Measurements from ENCODE around the gene PTMS. TPM values are rescaled to one million over a fixed set of nuclear protein-coding genes. Genes with fewer than 3 reads are reported as not detected.

Gene PTMS
- total RNA-seq, 1 experiment from 2014 or later: 370 TPM

GRCh38 chr12:6759741-6760140 is 6.4 kb upstream of the PTMS start (continued):
- no peak for TF ChIP-seq FOXP4 (CRISPR knock-in tag; IDR thresholded peaks at IDR 0.05)
- no peak for TF ChIP-seq CREB1 (CRISPR knock-in tag; IDR thresholded peaks at IDR 0.05)
- no peak for TF ChIP-seq NFATC4 (CRISPR knock-in tag; IDR thresholded peaks at IDR 0.05)
- TF ChIP-seq ZNF671 (CRISPR knock-in tag; IDR thresholded peaks at IDR 0.05): no peak
- TF ChIP-seq HMGA2 (CRISPR knock-in tag; IDR thresholded peaks at IDR 0.05): no peak
- TF ChIP-seq ZMAT4 (CRISPR knock-in tag; IDR thresholded peaks at IDR 0.05): no peak

- Mint-ChIP-seq H3K4me3 (peak overlapping the region; percentile 62), H3K36me3 (peaks cover 4% of the 10 kb centered on the region; the same call in 1 of the 2 replicates), H3K4me1 (peaks cover 54% of the 10 kb centered on the region), H3K27ac (peak overlapping the region; percentile 21; the same call in 1 of the 2 replicates), H3K9me3 (no peaks in the 10 kb centered on the region), H3K27me3 (ENCODE audit: low read depth) (peaks cover 7% of the 10 kb centered on the region)
- ATAC-seq: no peak
- ChIA-PET CTCF (interaction anchor here (0.7 to 1.6 kb wide), 7 partner anchors 8 to 109 kb away, joined by 3 to 16 read pairs (median 4); partner anchors contain the start of genes LAG3, MLF2, SPSB2 and ZNF384), POLR2A (interaction anchor here (0.6 to 0.7 kb wide), 2 partner anchors 10 kb away, joined by 3 read pairs; partner anchors contain the start of gene MLF2)
- no peak for DNase-seq (ENCODE audit: low spot score)
- no peak for TF ChIP-seq HMGA2 (CRISPR knock-in tag; IDR thresholded peaks at IDR 0.05)
- no peak for TF ChIP-seq SMAD3 (CRISPR knock-in tag; IDR thresholded peaks at IDR 0.05; ENCODE audit: borderline replicate concordance)
- no peak for TF ChIP-seq KAT7 (CRISPR knock-in tag; IDR thresholded peaks at IDR 0.05; ENCODE audit: borderline replicate concordance)
- no peak for TF ChIP-seq SOX15 (CRISPR knock-in tag; IDR thresholded peaks at IDR 0.05)
- TF ChIP-seq ESRRA (CRISPR knock-in tag; IDR thresholded peaks at IDR 0.05; ENCODE audit: borderline replicate concordance): no peak
- TF ChIP-seq JUN (CRISPR knock-in tag; IDR thresholded peaks at IDR 0.05): no peak
- TF ChIP-seq ATF1 (CRISPR knock-in tag; IDR thresholded peaks at IDR 0.05): no peak
- no peak for TF ChIP-seq PREB (CRISPR knock-in tag; IDR thresholded peaks at IDR 0.05; ENCODE audit: borderline replicate concordance)
- TF ChIP-seq ZNF416 (CRISPR knock-in tag; IDR thresholded peaks at IDR 0.05): no peak
- TF ChIP-seq CDX4 (CRISPR knock-in tag; IDR thresholded peaks at IDR 0.05; ENCODE audit: borderline replicate concordance): no peak
- no peak for TF ChIP-seq GABPB1 (CRISPR knock-in tag; IDR thresholded peaks at IDR 0.05)
- TF ChIP-seq PRDM15 (CRISPR knock-in tag; IDR thresholded peaks at IDR 0.05): no peak
- TF ChIP-seq CREM (CRISPR knock-in tag; IDR thresholded peaks at IDR 0.05): no peak
- TF ChIP-seq ZSCAN18 (CRISPR knock-in tag; IDR thresholded peaks at IDR 0.05): no peak
These were observed 2.8 kb upstream of the PTMS start for GRCh38 chr12:6763380-6763779.

Data from WTC11 (cell line).